ENCODE results near the gene CERS1. TPM values are rescaled to one million over a fixed set of nuclear protein-coding genes. Genes with fewer than 3 reads are reported as not detected.
A peak's percentile ranks its signal among the peaks of the same experiment; 100 is the strongest.

The CERS1 gene
- total and polyA plus RNA-seq, 5 donors, result 1.1 to 1.9 (median 1.3) TPM

DNA sequence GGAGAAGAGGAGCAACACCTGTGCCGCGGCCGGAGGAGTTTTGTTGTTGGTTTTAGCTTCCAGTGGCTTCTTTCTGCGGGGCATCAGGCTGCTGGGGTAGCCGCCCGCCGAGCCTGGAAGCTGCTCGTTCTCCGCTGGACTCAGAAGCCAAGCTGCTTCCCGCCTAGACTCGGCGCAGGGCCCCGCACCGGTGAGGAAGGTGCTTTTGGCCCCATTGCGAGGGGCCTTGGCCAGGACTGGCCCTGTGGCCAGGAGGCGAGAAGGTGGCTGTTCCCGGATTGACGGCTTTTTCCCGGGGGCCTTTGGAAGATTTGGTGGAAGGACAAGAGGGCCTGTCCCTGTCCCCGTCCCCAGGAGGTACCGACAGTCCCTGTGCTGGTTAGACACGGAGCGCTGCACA, 28.8 kb downstream of the CERS1 start:
- H3K27ac ChIP-seq (ENCODE audit: low read length), result no peak overlapping the region
- no peaks in the 10 kb centered on the region for H3K27me3 ChIP-seq (ENCODE audit: control insufficient read depth, insufficient read depth)
- no peak overlapping the region for H3K4me3 ChIP-seq (ENCODE audit: low read length)
- WGBS, result 92% methylated on average over 23 of the region's 23 CpGs
- H3K4me1 ChIP-seq (ENCODE audit: control insufficient read depth, insufficient read depth, low read length), result no peaks in the 10 kb centered on the region
- intact Hi-C loops (cut with DNase I), result loop anchor here in 1 of 4 donors (10.0 kb wide), 1 partner anchor 422 kb away; no protein-coding TSS in a partner anchor
- ATAC-seq (no peak), DNase-seq (no peak)
- no peaks in the 10 kb centered on the region for H3K9me3 ChIP-seq (ENCODE audit: control insufficient read depth, low read length)

DNA sequence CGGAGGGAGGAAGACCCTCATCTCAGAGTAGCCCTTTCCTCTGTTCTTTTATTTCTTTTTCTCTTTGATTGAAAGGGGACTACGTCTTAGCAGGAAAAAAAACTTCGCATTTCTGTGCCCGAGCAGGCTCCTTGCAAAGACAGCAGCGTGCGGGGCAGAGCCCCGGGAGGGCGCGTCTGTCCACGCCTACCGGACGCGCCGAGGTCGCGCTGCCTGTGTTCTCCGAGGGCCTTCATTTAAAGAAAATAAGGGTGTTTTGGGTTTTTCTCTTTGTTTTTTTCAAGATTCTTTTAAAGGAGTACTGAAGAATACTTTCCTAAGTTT, 29.2 kb downstream of the CERS1 start:
- H3K4me1 ChIP-seq (ENCODE audit: control insufficient read depth, insufficient read depth, low read length), result no peaks in the 10 kb centered on the region
- H3K27ac ChIP-seq (ENCODE audit: low read length), result no peak overlapping the region
- DNase-seq (no peak), ATAC-seq (peak in 1 of 2 donors; percentile 1)
- intact Hi-C loops (cut with DNase I), result loop anchor here in 1 of 4 donors (10.0 kb wide), 1 partner anchor 422 kb away; no protein-coding TSS in a partner anchor
- no peak overlapping the region for H3K4me3 ChIP-seq (ENCODE audit: low read length)
- H3K9me3 ChIP-seq (ENCODE audit: control insufficient read depth, low read length), result no peaks in the 10 kb centered on the region
- no peaks in the 10 kb centered on the region for H3K27me3 ChIP-seq (ENCODE audit: control insufficient read depth, insufficient read depth)
- 67% methylated on average over 17 of the region's 17 CpGs for WGBS

GRCh38 chr19:18865973-18866799, 29.8 kb downstream of the CERS1 start:
- 41% methylated on average over 38 of the region's 38 CpGs for WGBS
- H3K4me1 ChIP-seq (ENCODE audit: control insufficient read depth, insufficient read depth, low read length), result no peaks in the 10 kb centered on the region
- intact Hi-C loops (cut with DNase I), result loop anchor here in 1 of 4 donors (10.0 kb wide), 1 partner anchor 421 kb away; no protein-coding TSS in a partner anchor
- H3K4me3 ChIP-seq (ENCODE audit: low read length), result no peak overlapping the region
- H3K27me3 ChIP-seq (ENCODE audit: control insufficient read depth, insufficient read depth), result no peaks in the 10 kb centered on the region
- DNase-seq (peak; percentile 64 to 89 (median 87)), ATAC-seq (peak; percentile 78 to 79)
- H3K27ac ChIP-seq (ENCODE audit: low read length), result no peak overlapping the region
- H3K9me3 ChIP-seq (ENCODE audit: control insufficient read depth, low read length), result no peaks in the 10 kb centered on the region

DNA sequence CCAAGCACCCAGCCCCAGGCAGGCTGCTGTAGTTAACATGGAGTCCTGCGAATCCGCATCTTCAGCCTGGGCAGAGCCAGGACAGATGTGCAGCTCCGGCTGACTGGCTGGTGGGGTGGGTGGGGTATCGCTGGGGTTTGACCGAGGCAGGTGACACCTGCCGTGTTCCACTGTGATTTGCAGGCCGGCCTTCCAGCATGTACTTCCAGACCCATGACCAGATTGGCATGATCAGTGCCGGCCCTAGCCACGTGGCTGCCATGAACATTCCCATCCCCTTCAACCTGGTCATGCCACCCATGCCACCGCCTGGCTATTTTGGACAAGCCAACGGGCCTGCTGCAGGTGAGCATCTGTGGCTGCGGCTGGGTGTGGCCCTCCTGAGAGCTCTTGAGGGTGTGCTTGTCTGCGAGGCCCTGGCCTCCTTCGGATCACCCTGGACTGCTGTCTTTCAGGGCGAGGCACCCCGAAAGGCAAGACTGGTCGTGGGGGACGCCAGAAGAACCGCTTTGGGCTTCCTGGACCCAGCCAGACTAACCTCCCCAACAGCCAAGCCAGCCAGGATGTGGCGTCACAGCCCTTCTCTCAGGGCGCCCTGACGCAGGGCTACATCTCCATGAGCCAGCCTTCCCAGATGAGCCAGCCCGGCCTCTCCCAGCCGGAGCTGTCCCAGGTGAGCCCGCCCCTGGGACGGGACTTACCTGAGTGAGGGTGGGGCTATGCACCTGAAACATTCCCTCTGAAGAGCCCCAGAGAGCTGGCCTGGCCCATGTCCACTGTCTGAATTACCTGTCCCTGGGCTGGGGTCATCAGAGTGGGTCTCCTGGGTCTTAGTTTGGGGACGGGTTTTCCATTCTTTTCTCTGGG, 30.6 kb downstream of the CERS1 start:
- DNase-seq (no peak), ATAC-seq (no peak)
- 91% methylated on average over 27 of the region's 27 CpGs for WGBS
- Histone ChIP-seq H3K27ac (ENCODE audit: low read length) (no peak overlapping the region), H3K4me3 (ENCODE audit: low read length) (no peak overlapping the region), H3K4me1 (ENCODE audit: control insufficient read depth, insufficient read depth, low read length) (no peaks in the 10 kb centered on the region), H3K9me3 (ENCODE audit: control insufficient read depth, low read length) (no peaks in the 10 kb centered on the region), H3K27me3 (ENCODE audit: control insufficient read depth, insufficient read depth) (no peaks in the 10 kb centered on the region)
- intact Hi-C loops (cut with DNase I), result loop anchor here in 1 of 4 donors (10.0 kb wide), 1 partner anchor 421 kb away; no protein-coding TSS in a partner anchor

- intact Hi-C loops (cut with DNase I), result loop anchor here in 1 of 4 donors (10.0 kb wide), 1 partner anchor 419 kb away; no protein-coding TSS in a partner anchor
- ATAC-seq, result no peak
These were observed 32.1 kb downstream of the CERS1 start for GRCh38 chr19:18863843-18864362.

DNA sequence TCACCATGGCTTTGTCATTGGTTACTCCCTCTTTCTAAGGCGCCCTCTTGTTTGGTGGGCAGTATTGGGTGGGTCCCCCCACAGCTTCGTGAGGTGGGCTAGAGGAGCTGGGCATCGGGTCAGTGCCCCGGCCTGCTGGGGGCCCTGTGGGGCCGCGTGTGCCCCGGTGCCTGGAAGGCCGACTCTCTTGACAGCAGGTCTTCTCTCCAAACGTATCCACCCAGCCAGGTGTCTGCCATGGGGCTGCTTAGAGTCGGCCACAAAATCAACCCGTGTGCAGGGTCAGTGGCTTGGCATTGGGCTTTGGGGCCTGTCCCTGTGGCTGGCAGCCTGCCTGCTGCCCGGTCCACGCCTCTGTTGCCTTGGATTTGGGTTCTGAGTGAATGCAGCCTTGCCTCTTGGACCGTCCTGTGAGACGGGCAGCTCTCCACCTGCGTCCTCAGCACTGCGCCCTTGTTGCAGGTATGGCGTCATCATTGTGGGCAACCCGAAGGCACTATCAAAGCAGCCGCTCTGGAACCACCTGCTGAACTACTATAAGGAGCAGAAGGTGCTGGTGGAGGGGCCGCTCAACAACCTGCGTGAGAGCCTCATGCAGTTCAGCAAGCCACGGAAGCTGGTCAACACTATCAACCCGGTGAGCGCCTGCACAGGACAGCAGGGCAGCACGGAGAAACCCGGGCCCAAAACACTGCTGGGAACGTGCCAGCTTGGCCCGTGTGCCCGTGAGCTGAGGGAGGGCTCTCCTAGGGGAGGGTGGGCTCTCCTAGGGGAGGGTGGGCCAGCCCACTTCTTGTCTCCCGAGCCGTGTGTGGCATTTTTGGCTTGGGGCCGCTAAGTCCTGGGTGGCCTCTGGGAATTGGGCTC, 32.7 kb downstream of the CERS1 start:
- Histone ChIP-seq H3K27ac (ENCODE audit: low read length) (no peak overlapping the region), H3K27me3 (ENCODE audit: control insufficient read depth, insufficient read depth) (no peaks in the 10 kb centered on the region), H3K4me3 (ENCODE audit: low read length) (no peak overlapping the region), H3K9me3 (ENCODE audit: control insufficient read depth, low read length) (no peaks in the 10 kb centered on the region), H3K4me1 (ENCODE audit: control insufficient read depth, insufficient read depth, low read length) (no peaks in the 10 kb centered on the region)
- intact Hi-C loops (cut with DNase I), result loop anchor here in 1 of 4 donors (10.0 kb wide), 1 partner anchor 418 kb away; no protein-coding TSS in a partner anchor
- 84% methylated on average over 33 of the region's 33 CpGs for WGBS
- no peak for DNase-seq
- ATAC-seq, result no peak

More at GRCh38 chr19:18863843-18864362, 32.1 kb downstream of the CERS1 start:
- H3K27me3 ChIP-seq (ENCODE audit: control insufficient read depth, insufficient read depth), result no peaks in the 10 kb centered on the region
- DNase-seq, result no peak
- no peaks in the 10 kb centered on the region for H3K9me3 ChIP-seq (ENCODE audit: control insufficient read depth, low read length)
- H3K4me3 ChIP-seq (ENCODE audit: low read length), result no peak overlapping the region
- WGBS, result 67% methylated on average over 16 of the region's 16 CpGs
- H3K27ac ChIP-seq (ENCODE audit: low read length), result no peak overlapping the region
- H3K4me1 ChIP-seq (ENCODE audit: control insufficient read depth, insufficient read depth, low read length), result no peaks in the 10 kb centered on the region

DNA sequence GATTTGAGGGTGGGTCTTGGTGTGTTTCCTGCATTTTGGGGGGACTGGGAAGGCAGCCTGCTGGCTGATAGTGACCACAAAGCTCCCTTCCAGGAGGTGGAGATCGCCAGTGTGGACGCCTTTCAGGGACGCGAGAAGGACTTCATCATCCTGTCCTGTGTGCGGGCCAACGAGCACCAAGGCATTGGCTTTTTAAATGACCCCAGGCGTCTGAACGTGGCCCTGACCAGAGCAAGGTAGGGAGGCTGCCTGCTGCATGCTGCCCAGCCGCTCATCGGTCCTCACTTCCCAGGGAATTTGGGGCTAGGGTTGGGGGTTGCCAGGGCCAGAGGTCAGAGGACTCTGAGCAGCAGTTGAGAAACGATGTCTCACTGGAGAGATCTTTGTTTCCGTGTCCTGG, 34.0 kb downstream of the CERS1 start:
- H3K27me3 ChIP-seq (ENCODE audit: control insufficient read depth, insufficient read depth), result no peaks in the 10 kb centered on the region
- intact Hi-C loops (cut with DNase I), result loop anchor here in 1 of 4 donors (10.0 kb wide), 1 partner anchor 417 kb away; no protein-coding TSS in a partner anchor
- H3K4me3 ChIP-seq (ENCODE audit: low read length), result no peak overlapping the region
- no peaks in the 10 kb centered on the region for H3K4me1 ChIP-seq (ENCODE audit: control insufficient read depth, insufficient read depth, low read length)
- ATAC-seq (no peak), DNase-seq (no peak)
- H3K27ac ChIP-seq (ENCODE audit: low read length), result no peak overlapping the region
- WGBS, result 90% methylated on average over 12 of the region's 12 CpGs
- H3K9me3 ChIP-seq (ENCODE audit: control insufficient read depth, low read length), result no peaks in the 10 kb centered on the region

DNA sequence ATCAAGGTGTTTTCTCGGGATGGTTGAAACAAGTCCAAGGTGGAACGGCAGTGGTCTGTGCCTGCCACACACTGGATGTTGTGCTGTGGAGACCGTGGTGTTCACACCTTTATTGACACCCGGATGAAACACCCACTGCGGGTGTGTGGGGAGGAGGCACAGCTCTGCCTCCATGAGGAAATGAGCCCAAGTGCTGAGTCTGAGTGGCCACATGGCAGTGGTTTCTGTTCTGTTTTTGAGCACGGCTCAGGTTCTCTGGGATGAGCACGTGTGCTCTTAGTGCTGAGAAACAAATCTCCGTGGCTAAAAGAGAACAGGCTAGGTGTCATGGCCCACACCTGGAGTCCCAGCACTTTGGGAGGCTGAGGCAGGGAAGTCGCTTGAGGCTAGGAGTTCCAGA, 34.7 kb downstream of the CERS1 start:
- Histone ChIP-seq H3K27ac (ENCODE audit: low read length) (no peak overlapping the region), H3K9me3 (ENCODE audit: control insufficient read depth, low read length) (no peaks in the 10 kb centered on the region), H3K4me3 (ENCODE audit: low read length) (no peak overlapping the region), H3K27me3 (ENCODE audit: control insufficient read depth, insufficient read depth) (no peaks in the 10 kb centered on the region), H3K4me1 (ENCODE audit: control insufficient read depth, insufficient read depth, low read length) (no peaks in the 10 kb centered on the region)
- 82% methylated on average over 9 of the region's 9 CpGs for WGBS
- DNase-seq, result no peak
- no peak for ATAC-seq
- intact Hi-C loops (cut with DNase I), result loop anchor here in 1 of 4 donors (10.0 kb wide), 1 partner anchor 416 kb away; no protein-coding TSS in a partner anchor

GRCh38 chr19:18860725-18861124, 35.2 kb downstream of the CERS1 start:
- H3K4me1 ChIP-seq (ENCODE audit: control insufficient read depth, insufficient read depth, low read length), result no peaks in the 10 kb centered on the region
- no peak overlapping the region for H3K4me3 ChIP-seq (ENCODE audit: low read length)
- DNase-seq (no peak), ATAC-seq (no peak)
- H3K27me3 ChIP-seq (ENCODE audit: control insufficient read depth, insufficient read depth), result no peaks in the 10 kb centered on the region
- H3K9me3 ChIP-seq (ENCODE audit: control insufficient read depth, low read length), result no peaks in the 10 kb centered on the region
- H3K27ac ChIP-seq (ENCODE audit: low read length), result no peak overlapping the region
- WGBS, result 91% methylated on average over 17 of the region's 17 CpGs
- intact Hi-C loops (cut with DNase I), result loop anchor here in 1 of 4 donors (10.0 kb wide), 1 partner anchor 416 kb away; no protein-coding TSS in a partner anchor

GRCh38 chr19:18860302-18860700, 35.7 kb downstream of the CERS1 start:
- H3K27ac ChIP-seq (ENCODE audit: low read length), result no peak overlapping the region
- no peaks in the 10 kb centered on the region for H3K27me3 ChIP-seq (ENCODE audit: control insufficient read depth, insufficient read depth)
- H3K9me3 ChIP-seq (ENCODE audit: control insufficient read depth, low read length), result no peaks in the 10 kb centered on the region
- H3K4me1 ChIP-seq (ENCODE audit: control insufficient read depth, insufficient read depth, low read length), result no peaks in the 10 kb centered on the region
- WGBS, result 64% methylated on average over 11 of the region's 11 CpGs
- H3K4me3 ChIP-seq (ENCODE audit: low read length), result no peak overlapping the region
- intact Hi-C loops (cut with DNase I), result loop anchor here in 1 of 4 donors (10.0 kb wide), 1 partner anchor 416 kb away; no protein-coding TSS in a partner anchor
- ATAC-seq (no peak), DNase-seq (no peak)

Measured in right cardiac atrium (tissue), 5 donors.